ENCODE results near the gene ENGASE. TPM values are rescaled to one million over a fixed set of nuclear protein-coding genes. Genes with fewer than 3 reads are reported as not detected.
"Not testable (repeated sequence)": the region's sequence is repeated elsewhere in the genome, so short reads cannot be mapped to it uniquely, and the experiment has no call there.

The ENGASE gene
- total RNA-seq, 1 donor from 2014 or later: 51.4 TPM

DNA sequence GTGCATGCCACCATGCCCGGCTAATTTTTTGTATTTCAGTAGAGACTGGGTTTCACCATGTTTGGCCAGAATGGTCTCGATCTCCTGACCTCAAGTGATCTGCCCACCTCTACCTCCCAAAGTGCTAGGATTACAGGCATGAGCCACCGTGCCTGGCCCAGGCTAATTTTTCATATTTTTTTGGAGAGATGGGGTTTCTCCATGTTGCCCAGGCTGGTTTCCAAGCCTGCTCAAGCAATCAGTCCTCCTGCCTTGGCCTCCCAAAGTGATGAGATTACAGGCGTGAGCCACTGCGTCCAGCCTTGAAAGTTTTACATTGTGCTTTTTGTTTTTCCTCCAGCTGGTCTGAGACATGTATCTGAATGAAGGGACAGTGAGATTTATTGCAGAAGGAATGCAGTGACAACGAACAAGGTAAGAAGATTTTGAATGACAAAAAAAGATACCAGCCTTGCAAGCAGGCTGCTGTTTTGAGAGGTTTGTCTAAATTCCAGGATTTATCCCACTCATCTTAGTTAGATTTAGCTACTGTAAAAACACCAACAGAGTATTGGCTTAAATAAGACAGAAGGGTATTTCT is 3.4 kb upstream of the ENGASE start:
- H3K27ac Mint-ChIP-seq: no peak overlapping the region
- H3K9me3 Mint-ChIP-seq: no peaks in the 10 kb centered on the region
- DNase-seq (ENCODE audit: low spot score): no peak
- intact Hi-C loops (cut with micrococcal nuclease): loop anchor here (5.0 kb wide), 1 partner anchor 321 kb away; no protein-coding TSS in a partner anchor
- no peaks in the 10 kb centered on the region for H3K36me3 Mint-ChIP-seq (ENCODE audit: low read depth)
- H3K4me3 Mint-ChIP-seq (ENCODE audit: low read depth): no peak overlapping the region
- H3K4me1 Mint-ChIP-seq (ENCODE audit: low read depth): peaks cover 7% of the 10 kb centered on the region
- peaks cover 3% of the 10 kb centered on the region for H3K27me3 Mint-ChIP-seq (ENCODE audit: low read depth)

DNA sequence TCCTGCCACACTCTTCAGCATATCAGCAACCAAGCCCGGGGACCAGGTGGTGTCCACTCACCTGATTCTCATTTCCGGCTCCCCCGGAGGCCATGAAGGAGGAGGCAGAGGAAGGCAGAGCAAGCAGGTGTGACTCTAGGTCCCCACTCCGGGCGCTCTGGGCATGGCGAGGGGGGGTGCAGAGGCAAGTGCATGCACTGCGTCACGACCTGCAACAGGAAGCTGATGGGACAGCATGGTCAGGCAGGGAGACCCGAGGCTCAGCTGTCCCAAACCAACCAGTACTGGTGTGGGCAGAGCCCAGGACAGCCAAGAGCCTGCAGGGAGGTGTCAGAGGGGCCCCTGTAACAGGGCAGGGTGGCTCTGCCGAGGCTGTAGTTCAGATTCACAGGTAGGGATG is 2.1 kb upstream of the ENGASE start:
- Mint-ChIP-seq H3K27ac (no peak overlapping the region), H3K9me3 (no peaks in the 10 kb centered on the region), H3K27me3 (ENCODE audit: low read depth) (peaks cover 3% of the 10 kb centered on the region), H3K36me3 (ENCODE audit: low read depth) (no peaks in the 10 kb centered on the region), H3K4me3 (ENCODE audit: low read depth) (no peak overlapping the region), H3K4me1 (ENCODE audit: low read depth) (peaks cover 7% of the 10 kb centered on the region)
- no peak for DNase-seq (ENCODE audit: low spot score)
- intact Hi-C loops (cut with micrococcal nuclease): loop anchor here (5.0 kb wide), 1 partner anchor 320 kb away; no protein-coding TSS in a partner anchor

DNA sequence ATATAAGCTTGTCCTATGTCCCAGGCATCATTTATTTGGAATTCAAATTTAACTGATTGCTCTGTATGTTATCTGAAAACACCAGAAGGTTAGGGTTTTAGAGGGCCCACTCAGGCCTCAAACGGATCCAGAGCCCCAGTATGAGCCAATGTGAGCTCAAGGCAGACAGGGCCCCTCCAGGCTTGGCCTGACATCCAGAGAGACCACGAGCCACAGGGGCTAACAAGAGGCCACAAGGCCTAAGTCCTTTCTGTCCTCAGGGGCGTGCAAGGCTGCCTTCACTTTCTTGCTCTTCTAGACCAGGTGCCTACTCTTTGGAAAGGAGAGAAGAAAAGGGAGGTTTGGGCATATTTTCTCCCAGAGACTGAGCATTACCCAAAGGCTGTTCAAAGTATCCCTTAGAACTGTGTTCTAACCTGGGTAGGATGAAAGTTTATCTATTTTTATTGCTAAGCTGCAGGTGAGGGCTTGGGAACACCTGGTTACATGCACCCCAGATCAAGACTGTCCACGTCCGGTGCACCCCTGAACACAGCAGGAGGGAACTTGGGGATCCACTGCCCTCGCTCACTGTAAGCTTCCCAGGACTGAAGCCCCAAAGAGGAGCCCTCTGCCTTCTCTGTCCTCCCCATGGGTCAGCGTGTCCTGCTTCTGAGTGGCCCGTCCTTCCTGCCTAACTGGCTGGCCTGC is 1.5 kb upstream of the ENGASE start:
- Mint-ChIP-seq H3K27me3 (ENCODE audit: low read depth) (peaks cover 3% of the 10 kb centered on the region), H3K27ac (no peak overlapping the region), H3K4me3 (ENCODE audit: low read depth) (no peak overlapping the region), H3K4me1 (ENCODE audit: low read depth) (peaks cover 7% of the 10 kb centered on the region), H3K9me3 (no peaks in the 10 kb centered on the region), H3K36me3 (ENCODE audit: low read depth) (no peaks in the 10 kb centered on the region)
- no peak for DNase-seq (ENCODE audit: low spot score)
- intact Hi-C loops (cut with micrococcal nuclease): loop anchor here (5.0 kb wide), 1 partner anchor 319 kb away; no protein-coding TSS in a partner anchor

DNA sequence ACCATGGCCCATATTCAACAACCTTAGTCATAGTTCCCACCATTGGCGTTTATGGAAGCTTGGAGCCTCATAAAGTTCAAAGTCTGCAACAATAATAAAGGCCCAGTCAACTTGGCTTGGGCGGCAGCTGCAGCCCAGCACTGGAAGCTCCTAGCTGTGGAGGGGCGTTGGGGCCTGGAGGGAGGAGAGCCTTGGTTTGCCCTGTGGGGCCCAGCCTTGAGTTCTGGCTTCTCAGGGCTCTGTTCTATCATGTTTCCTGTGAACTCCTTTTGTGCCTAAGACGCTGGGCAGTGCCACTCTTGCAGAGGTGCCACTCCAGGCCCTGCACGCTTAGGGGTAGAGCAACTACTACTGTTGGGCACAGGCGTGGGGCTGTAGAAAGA is 927 bp upstream of the ENGASE start:
- Mint-ChIP-seq H3K27ac (no peak overlapping the region), H3K9me3 (no peaks in the 10 kb centered on the region), H3K27me3 (ENCODE audit: low read depth) (peaks cover 3% of the 10 kb centered on the region), H3K4me3 (ENCODE audit: low read depth) (no peak overlapping the region), H3K36me3 (ENCODE audit: low read depth) (peaks cover 4% of the 10 kb centered on the region), H3K4me1 (ENCODE audit: low read depth) (peaks cover 7% of the 10 kb centered on the region)
- DNase-seq (ENCODE audit: low spot score): no peak
- intact Hi-C loops (cut with micrococcal nuclease): loop anchor here (5.0 kb wide), 1 partner anchor 319 kb away; no protein-coding TSS in a partner anchor

DNA sequence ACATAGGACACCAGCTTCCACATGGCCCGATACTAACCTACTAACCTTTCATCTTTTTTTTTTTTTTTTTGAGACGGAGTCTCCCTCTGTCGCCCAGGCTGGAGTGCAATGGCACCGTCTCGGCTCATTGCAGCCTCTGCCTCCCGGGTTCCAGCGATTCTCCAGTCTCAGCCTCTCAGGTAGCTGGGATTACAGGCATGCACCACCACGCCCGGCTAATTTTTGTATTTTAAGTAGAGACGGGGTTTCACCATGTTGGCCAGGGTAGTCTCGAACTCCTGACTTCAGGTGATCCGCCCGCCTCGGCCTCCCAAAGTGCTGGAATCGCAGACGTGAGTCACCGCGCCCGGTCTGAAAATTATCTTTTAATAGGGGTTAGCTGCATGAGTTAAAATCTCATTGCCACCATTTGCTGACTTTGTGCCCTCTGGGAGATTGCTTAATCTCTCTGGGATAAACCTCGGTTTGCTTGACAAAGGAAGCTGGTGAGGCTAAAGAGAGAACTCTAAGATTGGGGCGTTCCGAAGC is 439 bp upstream of the ENGASE start:
- not testable (repeated sequence) for DNase-seq (ENCODE audit: low spot score); H3K9me3 Mint-ChIP-seq; H3K36me3 Mint-ChIP-seq (ENCODE audit: low read depth); H3K27me3 Mint-ChIP-seq (ENCODE audit: low read depth); H3K4me1 Mint-ChIP-seq (ENCODE audit: low read depth); H3K27ac Mint-ChIP-seq
- peak overlapping the region; percentile 30 for H3K4me3 Mint-ChIP-seq (ENCODE audit: low read depth)
- intact Hi-C loops (cut with micrococcal nuclease): loop anchor here (5.0 kb wide), 1 partner anchor 318 kb away; no protein-coding TSS in a partner anchor

DNA sequence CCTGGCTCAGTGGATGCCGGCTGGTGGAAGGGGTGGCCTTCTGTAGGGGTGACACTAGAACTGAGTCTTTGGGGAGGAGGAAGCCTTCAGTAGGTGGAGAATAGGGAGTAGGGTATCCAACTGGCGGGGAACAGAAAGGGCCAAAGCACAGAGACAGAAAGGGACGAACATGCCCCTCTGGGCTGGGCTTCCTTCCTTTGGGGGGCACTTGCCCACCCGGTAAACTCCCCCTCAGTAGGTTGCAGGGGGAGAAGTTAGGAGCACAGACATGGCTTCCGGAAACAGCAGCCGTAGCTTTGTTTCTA is 774 bp downstream of the ENGASE start:
- peak overlapping the region; percentile 60 for H3K27ac Mint-ChIP-seq

DNA sequence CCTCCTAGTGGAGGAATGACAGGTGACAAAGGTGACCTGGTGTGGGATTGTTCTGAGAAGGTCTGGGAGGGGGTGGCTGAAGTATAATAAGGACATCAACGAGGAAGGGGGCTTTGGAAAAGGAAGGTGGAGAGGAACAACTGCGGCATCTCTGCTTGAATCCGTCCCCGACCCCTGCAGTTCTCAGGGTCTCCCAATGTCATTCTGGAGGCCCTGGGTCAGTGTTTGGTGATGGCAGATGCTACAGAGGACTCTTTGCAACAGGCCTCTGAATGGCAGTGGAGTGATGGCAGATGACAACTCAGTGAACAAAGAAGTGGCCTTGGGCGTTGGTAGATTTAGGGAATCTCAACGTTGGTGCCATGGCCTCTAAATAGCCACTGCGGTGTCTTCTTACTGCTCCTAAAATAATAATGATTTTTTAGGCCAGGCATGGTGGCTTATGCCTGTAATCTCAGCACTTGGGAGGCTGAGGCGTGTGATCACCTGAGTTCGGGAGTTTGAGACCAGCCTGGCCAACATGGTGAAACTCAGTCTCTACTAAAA is 1.3 kb downstream of the ENGASE start:
- no peaks in the 10 kb centered on the region for H3K27me3 Mint-ChIP-seq (ENCODE audit: low read depth)
- peaks cover 7% of the 10 kb centered on the region for H3K4me1 Mint-ChIP-seq (ENCODE audit: low read depth)
- H3K36me3 Mint-ChIP-seq (ENCODE audit: low read depth): peaks cover 21% of the 10 kb centered on the region
- no peak for DNase-seq (ENCODE audit: low spot score)
- peak overlapping the region; percentile 82 for H3K4me3 Mint-ChIP-seq (ENCODE audit: low read depth)
- intact Hi-C loops (cut with micrococcal nuclease): loop anchor here (1.0 kb wide), 1 partner anchor 11 kb away; no protein-coding TSS in a partner anchor
- H3K9me3 Mint-ChIP-seq: no peaks in the 10 kb centered on the region
- peak overlapping the region; percentile 60 for H3K27ac Mint-ChIP-seq

More for the DNA sequence above, 774 bp downstream of the ENGASE start:
- Mint-ChIP-seq H3K4me3 (ENCODE audit: low read depth) (peak overlapping the region; percentile 82), H3K4me1 (ENCODE audit: low read depth) (peaks cover 7% of the 10 kb centered on the region), H3K36me3 (ENCODE audit: low read depth) (peaks cover 16% of the 10 kb centered on the region), H3K9me3 (no peaks in the 10 kb centered on the region), H3K27me3 (ENCODE audit: low read depth) (peaks cover 1% of the 10 kb centered on the region)
- DNase-seq (ENCODE audit: low spot score): peak; percentile 21
- intact Hi-C loops (cut with micrococcal nuclease): loop anchor here (1.0 kb wide), 1 partner anchor 10 kb away; no protein-coding TSS in a partner anchor

DNA sequence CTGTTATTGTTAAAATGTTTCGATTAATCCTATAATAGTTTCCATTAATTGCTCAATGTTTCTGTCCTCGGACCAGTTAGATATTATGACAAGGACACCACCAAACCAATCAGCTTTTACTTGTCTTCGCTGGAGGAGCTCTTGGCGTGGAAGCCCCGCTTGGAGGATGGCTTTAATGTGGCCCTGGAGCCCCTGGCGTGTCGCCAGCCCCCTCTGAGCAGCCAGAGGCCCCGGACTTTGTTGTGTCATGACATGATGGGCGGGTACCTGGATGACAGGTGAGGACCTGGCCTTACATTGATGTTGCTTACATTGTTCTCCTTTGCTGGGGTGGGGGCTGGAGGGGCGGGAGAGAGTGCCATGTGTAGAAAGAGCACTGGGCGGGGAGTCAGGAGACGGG is 3.0 kb downstream of the ENGASE start:
- peaks cover 7% of the 10 kb centered on the region for H3K4me1 Mint-ChIP-seq (ENCODE audit: low read depth)
- H3K27me3 Mint-ChIP-seq (ENCODE audit: low read depth): no peaks in the 10 kb centered on the region
- no peak for DNase-seq (ENCODE audit: low spot score)
- intact Hi-C loops (cut with micrococcal nuclease): no loop called here
- peak overlapping the region; percentile 8 for H3K4me3 Mint-ChIP-seq (ENCODE audit: low read depth)
- H3K27ac Mint-ChIP-seq: no peak overlapping the region
- peaks cover 21% of the 10 kb centered on the region for H3K36me3 Mint-ChIP-seq (ENCODE audit: low read depth)
- no peaks in the 10 kb centered on the region for H3K9me3 Mint-ChIP-seq

DNA sequence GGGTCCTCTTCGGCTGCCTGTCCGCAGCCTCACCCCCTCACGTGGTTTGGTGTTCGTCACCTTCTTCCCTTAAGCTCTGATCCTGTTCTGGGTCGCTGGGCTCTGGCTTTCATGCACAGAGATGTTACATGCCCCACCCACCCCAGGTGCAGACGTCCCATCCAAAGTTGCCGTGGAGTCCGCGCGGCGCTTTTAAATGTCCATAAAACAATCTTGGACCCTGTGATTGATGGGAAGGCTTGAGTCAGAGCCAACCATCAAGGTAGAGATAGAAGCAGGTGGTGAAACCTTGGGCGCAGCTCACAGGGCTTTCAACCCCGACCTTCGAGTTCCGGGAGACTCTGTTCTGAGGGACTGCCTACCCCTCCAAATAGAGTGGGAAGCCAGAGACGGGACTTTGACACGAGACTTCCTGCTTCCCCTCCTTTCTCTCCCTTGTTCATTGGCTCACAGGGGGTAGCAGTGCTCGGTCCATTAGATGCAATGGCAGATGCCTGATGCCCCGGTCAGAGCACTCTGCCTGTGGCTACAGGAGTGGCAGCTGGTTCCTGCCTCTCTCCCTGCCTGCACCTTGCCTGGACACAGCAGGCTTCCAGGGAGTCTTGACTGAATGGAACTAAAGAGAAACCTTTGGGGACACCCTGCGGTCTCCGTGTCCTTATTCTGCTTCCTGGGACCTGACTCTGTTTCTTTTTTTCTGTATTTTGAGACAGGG is 4.0 kb downstream of the ENGASE start:
- intact Hi-C loops (cut with micrococcal nuclease): no loop called here
- peaks cover 7% of the 10 kb centered on the region for H3K4me1 Mint-ChIP-seq (ENCODE audit: low read depth)
- H3K27ac Mint-ChIP-seq: no peak overlapping the region
- no peaks in the 10 kb centered on the region for H3K27me3 Mint-ChIP-seq (ENCODE audit: low read depth)
- no peak overlapping the region for H3K4me3 Mint-ChIP-seq (ENCODE audit: low read depth)
- no peaks in the 10 kb centered on the region for H3K9me3 Mint-ChIP-seq
- DNase-seq (ENCODE audit: low spot score): no peak
- peaks cover 21% of the 10 kb centered on the region for H3K36me3 Mint-ChIP-seq (ENCODE audit: low read depth)

DNA sequence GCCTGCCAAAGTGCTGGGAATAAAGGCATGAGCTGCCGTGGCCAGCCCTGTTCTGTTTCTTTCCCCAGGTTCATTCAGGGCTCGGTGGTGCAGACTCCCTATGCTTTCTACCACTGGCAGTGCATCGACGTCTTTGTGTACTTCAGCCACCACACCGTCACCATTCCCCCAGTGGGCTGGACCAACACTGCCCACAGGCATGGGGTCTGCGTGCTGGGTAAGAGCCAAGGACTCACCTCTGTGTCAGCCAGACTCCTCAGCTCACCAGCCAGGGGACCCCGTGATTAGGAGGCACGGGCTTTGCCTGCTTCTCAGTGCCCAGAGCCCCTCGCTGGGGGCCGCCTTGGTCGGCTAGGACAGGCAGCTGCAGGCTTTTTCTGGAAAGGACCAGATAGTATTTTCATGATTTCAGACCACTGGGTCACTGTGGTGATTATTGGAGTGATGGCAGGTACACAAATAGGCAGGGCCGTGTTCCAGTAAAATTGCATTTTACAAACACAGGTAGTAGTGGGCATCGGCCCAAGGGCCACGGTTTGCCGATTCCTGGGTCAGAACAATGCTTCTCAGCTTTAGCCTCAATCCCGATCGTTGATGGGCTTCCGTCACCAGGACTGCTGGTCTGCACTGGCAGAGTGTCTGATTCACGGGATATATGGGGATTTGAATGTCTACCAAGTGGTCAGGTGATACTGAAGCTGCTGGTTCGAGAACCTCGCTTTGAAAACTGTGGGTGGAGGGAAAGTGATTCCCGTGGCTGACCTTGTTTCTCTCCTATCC is 5.0 kb downstream of the ENGASE start:
- Mint-ChIP-seq H3K9me3 (no peaks in the 10 kb centered on the region), H3K4me1 (ENCODE audit: low read depth) (peaks cover 7% of the 10 kb centered on the region), H3K4me3 (ENCODE audit: low read depth) (no peak overlapping the region), H3K27ac (no peak overlapping the region), H3K36me3 (ENCODE audit: low read depth) (peaks cover 21% of the 10 kb centered on the region), H3K27me3 (ENCODE audit: low read depth) (no peaks in the 10 kb centered on the region)
- intact Hi-C loops (cut with micrococcal nuclease): no loop called here
- DNase-seq (ENCODE audit: low spot score): no peak

DNA sequence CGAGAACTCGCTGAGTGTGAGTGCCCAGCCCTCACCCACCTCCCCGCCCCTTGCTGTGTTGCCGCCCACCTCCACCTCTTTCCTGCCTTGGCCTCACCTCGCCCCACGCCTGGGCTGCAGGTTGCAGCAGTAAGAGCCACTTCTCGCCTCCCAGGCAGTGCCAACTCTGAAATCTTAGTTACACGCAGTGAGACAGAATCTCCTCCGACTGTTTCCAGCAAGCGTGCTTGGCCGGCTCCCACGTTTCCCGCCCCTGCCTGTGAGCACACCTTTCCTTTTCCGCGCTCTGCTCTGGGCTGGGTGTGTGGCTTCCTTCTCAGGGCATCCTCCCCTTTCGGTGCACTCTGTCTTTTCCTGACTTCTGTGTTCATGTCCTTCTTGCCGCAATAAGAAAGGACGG is 5.7 kb downstream of the ENGASE start:
- H3K4me3 Mint-ChIP-seq (ENCODE audit: low read depth): no peak overlapping the region

DNA sequence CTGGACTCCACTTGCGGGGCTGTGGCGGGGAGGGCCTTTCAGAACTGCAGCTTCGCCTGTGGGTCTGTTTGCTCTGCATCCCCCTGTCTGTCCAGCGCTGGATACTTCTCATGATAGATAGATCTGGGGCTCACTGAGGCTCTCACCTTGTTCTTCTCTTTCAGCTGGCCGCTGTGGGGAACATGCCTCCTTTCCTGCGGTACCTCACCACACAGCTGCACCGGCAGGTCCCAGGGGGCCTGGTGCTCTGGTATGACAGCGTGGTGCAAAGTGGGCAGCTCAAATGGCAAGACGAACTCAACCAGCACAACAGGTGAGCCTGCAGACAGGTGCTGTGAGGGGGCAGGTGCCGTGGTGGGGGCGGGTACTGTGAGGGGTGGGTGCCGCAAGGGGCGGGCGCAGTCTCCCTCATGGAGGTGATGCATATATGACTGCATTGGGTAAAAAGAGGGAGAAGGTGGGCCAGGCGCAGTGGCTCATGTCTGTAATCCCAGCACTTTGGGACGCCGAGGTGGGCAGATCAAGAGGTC is 6.2 kb downstream of the ENGASE start:
- no peak overlapping the region for H3K27ac Mint-ChIP-seq
- intact Hi-C loops (cut with micrococcal nuclease): no loop called here

More for the DNA sequence above, 5.7 kb downstream of the ENGASE start:
- peaks cover 21% of the 10 kb centered on the region for H3K36me3 Mint-ChIP-seq (ENCODE audit: low read depth)
- peaks cover 6% of the 10 kb centered on the region for H3K4me1 Mint-ChIP-seq (ENCODE audit: low read depth)
- no peaks in the 10 kb centered on the region for H3K27me3 Mint-ChIP-seq (ENCODE audit: low read depth)
- H3K27ac Mint-ChIP-seq: no peak overlapping the region
- intact Hi-C loops (cut with micrococcal nuclease): no loop called here
- DNase-seq (ENCODE audit: low spot score): no peak
- no peaks in the 10 kb centered on the region for H3K9me3 Mint-ChIP-seq

More for the DNA sequence above, 6.2 kb downstream of the ENGASE start:
- Mint-ChIP-seq H3K4me1 (ENCODE audit: low read depth) (peaks cover 2% of the 10 kb centered on the region), H3K27me3 (ENCODE audit: low read depth) (no peaks in the 10 kb centered on the region), H3K4me3 (ENCODE audit: low read depth) (no peak overlapping the region), H3K9me3 (no peaks in the 10 kb centered on the region), H3K36me3 (ENCODE audit: low read depth) (peaks cover 21% of the 10 kb centered on the region)
- no peak for DNase-seq (ENCODE audit: low spot score)
